Measurements from ENCODE around the gene ARHGEF37. TPM values are rescaled to one million over a fixed set of nuclear protein-coding genes. Genes with fewer than 3 reads are reported as not detected.

Gene ARHGEF37
- total RNA-seq, 1 experiment from 2014 or later, result 16.1 TPM

- peaks cover 7% of the 10 kb centered on the region for H3K36me3 Mint-ChIP-seq (ENCODE audit: insufficient read depth, unreplicated experiment)
- no peaks in the 10 kb centered on the region for H3K9me3 Mint-ChIP-seq (ENCODE audit: low read depth, unreplicated experiment)
- H3K27me3 Mint-ChIP-seq (ENCODE audit: unreplicated experiment), result no peaks in the 10 kb centered on the region
- no TSS peak for BruUV-seq (replicated peaks)
- DNase-seq, result no peak
- no peak for TF ChIP-seq CTCF (IDR thresholded peaks at IDR 0.05; ENCODE audit: unreplicated experiment)
- peaks cover 22% of the 10 kb centered on the region for H3K4me1 Mint-ChIP-seq (ENCODE audit: low read depth, unreplicated experiment)
- CTCF ChIA-PET, result no interaction called here
- H3K27ac Mint-ChIP-seq (ENCODE audit: unreplicated experiment), result no peak overlapping the region
- no peak overlapping the region for H3K4me3 Mint-ChIP-seq (ENCODE audit: low read depth, unreplicated experiment)
- intact Hi-C loops (cut with micrococcal nuclease; ENCODE audit: unreplicated experiment), result loop anchor here (10.0 kb wide), 1 partner anchor 302 kb away; no protein-coding TSS in a partner anchor
Measured at GRCh38 chr5:149567226-149567625, 14.1 kb upstream of the ARHGEF37 start.

GRCh38 chr5:149572170-149572569, 9.1 kb upstream of the ARHGEF37 start:
- no TSS peak for BruUV-seq (replicated peaks)
- TF ChIP-seq CTCF (IDR thresholded peaks at IDR 0.05; ENCODE audit: unreplicated experiment), result no peak
- Mint-ChIP-seq H3K27ac (ENCODE audit: unreplicated experiment) (no peak overlapping the region), H3K9me3 (ENCODE audit: low read depth, unreplicated experiment) (no peaks in the 10 kb centered on the region), H3K4me1 (ENCODE audit: low read depth, unreplicated experiment) (no peaks in the 10 kb centered on the region), H3K36me3 (ENCODE audit: insufficient read depth, unreplicated experiment) (no peaks in the 10 kb centered on the region), H3K27me3 (ENCODE audit: unreplicated experiment) (no peaks in the 10 kb centered on the region), H3K4me3 (ENCODE audit: low read depth, unreplicated experiment) (no peak overlapping the region)
- intact Hi-C loops (cut with micrococcal nuclease; ENCODE audit: unreplicated experiment), result no loop called here
- CTCF ChIA-PET, result interaction anchor here (0.7 kb wide), 1 partner anchor 10 kb away, joined by 6 read pairs; no protein-coding TSS in a partner anchor
- no peak for DNase-seq

GRCh38 chr5:149572576-149573231, 8.6 kb upstream of the ARHGEF37 start:
- Mint-ChIP-seq H3K27ac (ENCODE audit: unreplicated experiment) (no peak overlapping the region), H3K36me3 (ENCODE audit: insufficient read depth, unreplicated experiment) (no peaks in the 10 kb centered on the region), H3K4me3 (ENCODE audit: low read depth, unreplicated experiment) (no peak overlapping the region), H3K4me1 (ENCODE audit: low read depth, unreplicated experiment) (no peaks in the 10 kb centered on the region), H3K27me3 (ENCODE audit: unreplicated experiment) (no peaks in the 10 kb centered on the region), H3K9me3 (ENCODE audit: low read depth, unreplicated experiment) (no peaks in the 10 kb centered on the region)
- intact Hi-C loops (cut with micrococcal nuclease; ENCODE audit: unreplicated experiment), result no loop called here
- CTCF ChIA-PET, result no interaction called here
- TF ChIP-seq CTCF (IDR thresholded peaks at IDR 0.05; ENCODE audit: unreplicated experiment), result no peak
- DNase-seq, result no peak
- no TSS peak for BruUV-seq (replicated peaks)

GRCh38 chr5:149575131-149575530, 6.2 kb upstream of the ARHGEF37 start:
- Mint-ChIP-seq H3K27ac (ENCODE audit: unreplicated experiment) (no peak overlapping the region), H3K4me1 (ENCODE audit: low read depth, unreplicated experiment) (peaks cover 1% of the 10 kb centered on the region), H3K9me3 (ENCODE audit: low read depth, unreplicated experiment) (no peaks in the 10 kb centered on the region), H3K4me3 (ENCODE audit: low read depth, unreplicated experiment) (no peak overlapping the region), H3K36me3 (ENCODE audit: insufficient read depth, unreplicated experiment) (no peaks in the 10 kb centered on the region), H3K27me3 (ENCODE audit: unreplicated experiment) (no peaks in the 10 kb centered on the region)
- no TSS peak for BruUV-seq (replicated peaks)
- intact Hi-C loops (cut with micrococcal nuclease; ENCODE audit: unreplicated experiment), result no loop called here
- CTCF ChIA-PET, result interaction anchor here (0.6 to 0.7 kb wide), 2 partner anchors 114 to 308 kb away, joined by 3 to 5 read pairs; no protein-coding TSS in a partner anchor
- DNase-seq, result no peak
- no peak for TF ChIP-seq CTCF (IDR thresholded peaks at IDR 0.05; ENCODE audit: unreplicated experiment)

Data from Calu3 (cell line).